ENCODE results near the gene DDX10.

- TF ChIP-seq, protein P1, sequence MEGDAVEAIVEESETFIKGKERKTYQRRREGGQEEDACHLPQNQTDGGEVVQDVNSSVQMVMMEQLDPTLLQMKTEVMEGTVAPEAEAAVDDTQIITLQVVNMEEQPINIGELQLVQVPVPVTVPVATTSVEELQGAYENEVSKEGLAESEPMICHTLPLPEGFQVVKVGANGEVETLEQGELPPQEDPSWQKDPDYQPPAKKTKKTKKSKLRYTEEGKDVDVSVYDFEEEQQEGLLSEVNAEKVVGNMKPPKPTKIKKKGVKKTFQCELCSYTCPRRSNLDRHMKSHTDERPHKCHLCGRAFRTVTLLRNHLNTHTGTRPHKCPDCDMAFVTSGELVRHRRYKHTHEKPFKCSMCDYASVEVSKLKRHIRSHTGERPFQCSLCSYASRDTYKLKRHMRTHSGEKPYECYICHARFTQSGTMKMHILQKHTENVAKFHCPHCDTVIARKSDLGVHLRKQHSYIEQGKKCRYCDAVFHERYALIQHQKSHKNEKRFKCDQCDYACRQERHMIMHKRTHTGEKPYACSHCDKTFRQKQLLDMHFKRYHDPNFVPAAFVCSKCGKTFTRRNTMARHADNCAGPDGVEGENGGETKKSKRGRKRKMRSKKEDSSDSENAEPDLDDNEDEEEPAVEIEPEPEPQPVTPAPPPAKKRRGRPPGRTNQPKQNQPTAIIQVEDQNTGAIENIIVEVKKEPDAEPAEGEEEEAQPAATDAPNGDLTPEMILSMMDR (IDR thresholded peaks at IDR 0.05; ENCODE audit: low read depth, low read length, poor library complexity, severe bottlenecking) = no peak
- TF ChIP-seq EZH2phosphoT487 (IDR thresholded peaks at IDR 0.05; ENCODE audit: borderline replicate concordance, low read length) = no peak
Measured at GRCh38 chr11:108851781-108852180, 186.9 kb downstream of the DDX10 start.

All from DOHH2 (cell line).